Measurements from ENCODE around the gene MBTPS1.

The MBTPS1 gene

DNA sequence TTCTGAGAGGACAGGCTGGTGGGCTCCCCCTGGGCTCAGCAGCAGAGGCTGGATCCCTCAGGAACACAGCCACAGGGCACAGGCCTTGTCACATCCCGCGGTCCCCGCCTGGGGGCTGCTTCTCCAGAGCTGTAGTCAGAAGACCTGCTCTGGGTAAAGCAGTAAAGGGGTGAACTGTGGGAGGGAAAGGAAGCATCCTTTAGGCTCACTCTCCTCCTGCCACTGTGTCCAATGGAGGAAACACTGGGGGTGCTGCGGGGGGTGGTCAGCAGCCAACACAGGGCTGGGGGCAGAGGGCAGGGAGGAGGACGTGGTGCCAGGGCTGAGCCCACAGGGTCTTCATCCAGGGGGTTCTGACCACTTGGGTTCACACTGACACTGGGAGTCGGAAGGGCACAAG, 69.1 kb downstream of the MBTPS1 start:
- DNase-seq (no peak), ATAC-seq (no peak)
- peaks cover 25% of the 10 kb centered on the region for H3K27me3 Mint-ChIP-seq
- H3K4me1 Mint-ChIP-seq = peaks cover 13% of the 10 kb centered on the region
- H3K4me3 Mint-ChIP-seq = no peak overlapping the region
- no peaks in the 10 kb centered on the region for H3K9me3 Mint-ChIP-seq
- peak overlapping the region in 1 of 2 donors; percentile 54 for H3K27ac Mint-ChIP-seq

GRCh38 chr16:84047206-84047605, 69.5 kb downstream of the MBTPS1 start:
- H3K4me3 Mint-ChIP-seq = no peak overlapping the region
- H3K27ac Mint-ChIP-seq = peak overlapping the region in 1 of 2 donors; percentile 46
- H3K9me3 Mint-ChIP-seq = no peaks in the 10 kb centered on the region
- ATAC-seq (no peak), DNase-seq (no peak)
- peaks cover 30% of the 10 kb centered on the region for H3K27me3 Mint-ChIP-seq
- peaks cover 13% of the 10 kb centered on the region for H3K4me1 Mint-ChIP-seq

GRCh38 chr16:84045818-84046470, 70.8 kb downstream of the MBTPS1 start:
- no peaks in the 10 kb centered on the region for H3K9me3 Mint-ChIP-seq
- H3K27ac Mint-ChIP-seq = no peak overlapping the region
- no peak for ATAC-seq
- peaks cover 42% of the 10 kb centered on the region for H3K27me3 Mint-ChIP-seq
- H3K4me1 Mint-ChIP-seq = peaks cover 13% of the 10 kb centered on the region
- DNase-seq = no peak
- H3K4me3 Mint-ChIP-seq = no peak overlapping the region

- no peak overlapping the region for H3K27ac Mint-ChIP-seq
- H3K9me3 Mint-ChIP-seq = no peaks in the 10 kb centered on the region
- peaks cover 50% of the 10 kb centered on the region for H3K27me3 Mint-ChIP-seq
- H3K4me3 Mint-ChIP-seq = no peak overlapping the region
- no peak for DNase-seq
- ATAC-seq = no peak
- H3K4me1 Mint-ChIP-seq = peaks cover 13% of the 10 kb centered on the region
These were observed 71.5 kb downstream of the MBTPS1 start for GRCh38 chr16:84045001-84045817.

GRCh38 chr16:84044118-84044488, 72.6 kb downstream of the MBTPS1 start:
- ATAC-seq (peak; percentile 16), DNase-seq (no peak)
- peaks cover 57% of the 10 kb centered on the region for H3K27me3 Mint-ChIP-seq
- H3K4me1 Mint-ChIP-seq = peaks cover 13% of the 10 kb centered on the region
- no peaks in the 10 kb centered on the region for H3K9me3 Mint-ChIP-seq
- H3K27ac Mint-ChIP-seq = no peak overlapping the region
- no peak overlapping the region for H3K4me3 Mint-ChIP-seq

DNA sequence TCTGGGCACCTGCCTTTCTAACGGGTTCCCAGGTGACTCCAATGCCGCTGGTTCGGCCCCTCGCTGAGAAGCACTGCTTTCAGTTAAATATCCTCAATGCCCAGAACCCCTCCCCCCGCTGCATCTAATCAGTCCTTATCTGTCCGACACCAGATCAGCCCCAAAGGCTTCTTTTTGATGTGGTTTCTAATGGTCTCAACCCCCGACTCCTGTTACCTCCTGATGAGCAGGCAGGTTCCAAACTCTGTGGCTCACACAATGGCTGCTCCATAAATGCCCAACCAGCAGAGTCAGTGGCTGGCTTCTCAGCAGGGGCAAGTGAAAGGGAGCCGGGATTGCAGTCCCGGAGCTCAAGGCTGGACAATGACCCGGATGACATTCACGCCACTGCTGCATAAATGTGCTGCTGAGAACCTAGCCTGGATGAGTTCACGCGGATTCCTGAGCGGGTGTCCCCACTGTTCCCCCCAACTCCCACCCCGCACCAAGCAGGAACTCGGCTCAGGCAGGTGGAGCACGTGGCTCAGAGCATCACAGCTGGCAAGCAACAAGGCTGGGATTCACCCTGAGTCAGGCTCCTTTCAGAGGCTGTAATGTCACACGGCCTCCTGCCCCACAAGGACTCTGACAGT, 73.1 kb downstream of the MBTPS1 start:
- peak; percentile 48 for ATAC-seq
- Mint-ChIP-seq H3K27me3 (peaks cover 62% of the 10 kb centered on the region), H3K4me1 (peaks cover 13% of the 10 kb centered on the region), H3K27ac (no peak overlapping the region), H3K9me3 (no peaks in the 10 kb centered on the region), H3K4me3 (no peak overlapping the region)
- no peak for DNase-seq

GRCh38 chr16:84042879-84043485, 73.8 kb downstream of the MBTPS1 start:
- H3K27ac Mint-ChIP-seq = no peak overlapping the region
- ATAC-seq (no peak), DNase-seq (no peak)
- peaks cover 13% of the 10 kb centered on the region for H3K4me1 Mint-ChIP-seq
- peaks cover 62% of the 10 kb centered on the region for H3K27me3 Mint-ChIP-seq
- H3K9me3 Mint-ChIP-seq = no peaks in the 10 kb centered on the region
- H3K4me3 Mint-ChIP-seq = no peak overlapping the region

DNA sequence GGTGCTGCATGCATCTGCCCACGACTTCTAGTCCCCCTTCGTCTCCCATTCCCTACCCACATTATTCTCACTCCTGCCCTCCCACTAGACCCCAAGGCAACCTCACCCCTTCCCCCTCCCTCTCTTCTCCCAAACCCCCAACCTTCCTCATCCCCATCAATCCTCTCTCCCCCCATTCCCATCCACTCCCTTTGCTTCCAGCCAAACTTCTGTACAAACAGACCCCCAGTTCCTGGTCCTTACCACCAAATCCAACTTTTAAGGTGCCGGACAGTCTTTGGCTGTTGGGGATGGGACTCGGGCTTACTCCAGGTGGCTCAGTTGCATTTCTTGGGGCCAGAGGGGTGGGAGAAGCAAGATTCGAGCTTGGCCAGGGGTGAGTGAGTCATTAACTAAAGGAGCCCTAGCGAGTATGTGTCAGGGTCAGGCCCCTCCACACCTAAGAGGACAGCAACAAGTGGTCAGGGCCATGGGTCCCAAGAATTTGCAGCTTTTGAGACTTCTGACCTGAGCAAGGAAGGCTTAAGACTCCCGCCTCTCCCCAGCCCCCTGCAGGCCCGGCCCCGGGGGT, 74.3 kb downstream of the MBTPS1 start, which contains the start of gene SLC38A8:
SLC38A8 (minus strand) TSS at position 488 of the 571 bp plus-strand sequence. CDS start 638 bp downstream, outside the sequence.
- no peak within 1 kb of the TSS for H3K27ac Mint-ChIP-seq
- DNase-seq = no peak
- H3K9me3 Mint-ChIP-seq = no peaks in the 10 kb centered on the region
- no peak within 1 kb of the TSS for H3K4me3 Mint-ChIP-seq
- H3K4me1 Mint-ChIP-seq = peaks cover 13% of the 10 kb centered on the region
- H3K27me3 Mint-ChIP-seq = peaks cover 62% of the 10 kb centered on the region
- no peak for ATAC-seq

GRCh38 chr16:84041881-84042280, 74.9 kb downstream of the MBTPS1 start:
- no peak for DNase-seq
- Mint-ChIP-seq H3K27ac (no peak overlapping the region), H3K4me1 (peaks cover 13% of the 10 kb centered on the region), H3K4me3 (no peak overlapping the region), H3K9me3 (no peaks in the 10 kb centered on the region), H3K27me3 (peaks cover 62% of the 10 kb centered on the region)
- ATAC-seq = no peak

- Mint-ChIP-seq H3K9me3 (peaks cover 0 to 6% of the 10 kb centered on the region in 2 donors), H3K4me1 (peaks cover 13% of the 10 kb centered on the region), H3K27me3 (peaks cover 62% of the 10 kb centered on the region), H3K27ac (peak overlapping the region in 1 of 2 donors; percentile 68), H3K4me3 (no peak overlapping the region)
- DNase-seq = no peak
- ATAC-seq = no peak
These were observed 75.6 kb downstream of the MBTPS1 start for GRCh38 chr16:84040823-84041820.

DNA sequence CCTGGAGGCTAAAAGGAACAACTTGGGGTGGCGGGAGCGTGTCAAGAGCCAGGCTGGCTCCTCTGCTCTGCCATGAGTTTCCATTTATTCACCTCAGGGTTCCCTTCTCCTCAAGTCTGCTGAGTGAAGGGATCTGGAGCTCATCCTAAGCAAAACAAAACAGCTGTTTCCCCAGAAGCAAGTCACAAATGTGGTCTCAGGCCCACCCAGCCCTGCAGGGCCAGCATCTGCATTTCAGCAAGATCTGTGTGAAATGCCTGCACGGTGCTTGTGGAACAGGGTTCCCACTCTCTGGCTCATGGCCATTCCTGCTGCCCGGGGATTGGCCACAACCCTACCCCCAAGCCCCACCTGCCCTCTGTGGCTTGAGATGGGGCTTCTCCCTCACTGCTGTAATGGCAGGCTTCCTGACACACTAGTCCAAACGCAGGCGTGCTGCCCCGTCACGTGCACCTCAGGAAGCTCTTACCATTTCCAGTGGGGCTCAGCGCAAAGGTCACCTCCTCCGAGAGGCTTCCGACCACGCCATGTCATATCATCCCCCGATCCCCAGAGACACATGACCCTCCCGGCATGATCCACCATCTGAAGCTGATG, 76.4 kb downstream of the MBTPS1 start:
- ATAC-seq = no peak

GRCh38 chr16:84039696-84040095, 77.0 kb downstream of the MBTPS1 start:
- H3K9me3 Mint-ChIP-seq = peaks cover 0 to 20% of the 10 kb centered on the region in 2 donors
- no peak overlapping the region for H3K27ac Mint-ChIP-seq
- peaks cover 57% of the 10 kb centered on the region for H3K27me3 Mint-ChIP-seq
- no peak for DNase-seq
- ATAC-seq = no peak
- peaks cover 13% of the 10 kb centered on the region for H3K4me1 Mint-ChIP-seq
- H3K4me3 Mint-ChIP-seq = no peak overlapping the region

More for the DNA sequence above, 76.4 kb downstream of the MBTPS1 start:
- Mint-ChIP-seq H3K27me3 (peaks cover 62% of the 10 kb centered on the region), H3K27ac (no peak overlapping the region), H3K4me3 (no peak overlapping the region), H3K4me1 (peaks cover 13% of the 10 kb centered on the region), H3K9me3 (peaks cover 0 to 14% of the 10 kb centered on the region in 2 donors)
- no peak for DNase-seq

- peaks cover 0 to 23% of the 10 kb centered on the region in 2 donors for H3K9me3 Mint-ChIP-seq
These were observed 78.3 kb downstream of the MBTPS1 start for GRCh38 chr16:84038469-84038868.

DNA sequence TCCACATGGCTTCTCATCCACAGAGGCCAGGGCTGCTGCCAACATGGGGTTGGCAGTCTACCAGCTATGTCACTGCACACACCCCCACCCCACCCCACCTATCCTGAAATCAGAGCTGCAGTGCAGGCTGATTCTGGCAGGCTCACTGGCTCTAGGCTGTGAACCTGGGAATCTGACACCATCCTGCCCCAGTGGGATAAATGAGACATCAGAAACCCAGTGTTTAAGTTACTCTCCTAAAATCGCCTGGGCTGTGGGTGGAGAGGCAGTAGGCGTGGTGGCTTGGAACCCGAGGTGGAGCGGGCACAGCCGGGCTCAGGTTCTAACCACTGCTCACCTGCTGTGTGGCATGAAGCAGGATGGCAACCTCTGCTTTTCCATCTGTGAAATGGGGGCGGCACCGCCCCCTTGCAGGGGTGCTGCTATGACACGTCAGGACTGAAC, 79.7 kb downstream of the MBTPS1 start:
- Mint-ChIP-seq H3K9me3 (peaks cover 0 to 23% of the 10 kb centered on the region in 2 donors), H3K4me1 (no peaks in the 10 kb centered on the region), H3K27me3 (peaks cover 35% of the 10 kb centered on the region), H3K4me3 (no peak overlapping the region), H3K27ac (no peak overlapping the region)
- DNase-seq (no peak), ATAC-seq (no peak)

More at GRCh38 chr16:84038469-84038868, 78.3 kb downstream of the MBTPS1 start:
- Mint-ChIP-seq H3K4me3 (no peak overlapping the region), H3K4me1 (peaks cover 6% of the 10 kb centered on the region), H3K27ac (no peak overlapping the region), H3K27me3 (peaks cover 45% of the 10 kb centered on the region)
- DNase-seq (no peak), ATAC-seq (no peak)
